Osteoblast (primary cell): ENCODE measurements around the gene DNAJC11. TPM values are rescaled to one million over a fixed set of nuclear protein-coding genes. Genes with fewer than 3 reads are reported as not detected.
"Not testable (repeated sequence)": the region's sequence is repeated elsewhere in the genome, so short reads cannot be mapped to it uniquely, and the experiment has no call there.

ENCODE experiments used
- DNase-seq: peaks from one replicate; pipeline ENCODE4 v3.0.0; 2011; ENCODE audit warnings: low spot score, mixed read lengths; ENCODE audit not compliant: insufficient read length; ENCODE audit errors: missing footprints
- H2AFZ ChIP-seq: 2 replicates; pipeline ENCODE4 v1.6.0; 2011; ENCODE audit warnings: mild to moderate bottlenecking, low read length
- H3K27ac ChIP-seq: 2 replicates; pipeline ENCODE4 v1.5.1; 2011; ENCODE audit warnings: mild to moderate bottlenecking, low read depth, low read length, moderate library complexity
- H3K27me3 ChIP-seq: 2 replicates; pipeline ENCODE4 v1.6.0; 2012; ENCODE audit warnings: mild to moderate bottlenecking, control low read depth, inconsistent platforms, low read length, moderate library complexity; ENCODE audit not compliant: insufficient read depth
- H3K36me3 ChIP-seq: 2 replicates; pipeline ENCODE4 v1.5.1; 2011; ENCODE audit warnings: mild to moderate bottlenecking, low read length, control low read depth, moderate library complexity; ENCODE audit not compliant: insufficient read depth
- H3K4me1 ChIP-seq: 2 replicates; pipeline ENCODE4 v1.5.1; 2011; ENCODE audit warnings: mild to moderate bottlenecking, low read length, control low read depth, moderate library complexity; ENCODE audit not compliant: insufficient read depth
- H3K4me2 ChIP-seq: 2 replicates; pipeline ENCODE4 v1.6.0; 2011; ENCODE audit warnings: mild to moderate bottlenecking, low read length; ENCODE audit not compliant: insufficient read depth
- H3K4me3 ChIP-seq: fragments of 200-600 bp; sonication (generic); 3 replicates; pipeline ENCODE4 v1.5.1; 2012; ENCODE audit warnings: mild to moderate bottlenecking, low read length, inconsistent platforms; ENCODE audit not compliant: insufficient read depth
- H3K79me2 ChIP-seq: 2 replicates; pipeline ENCODE4 v1.6.0; 2012; ENCODE audit warnings: mild to moderate bottlenecking, low read length, control low read depth, inconsistent platforms; ENCODE audit not compliant: insufficient read depth
- H3K9me3 ChIP-seq: 2 replicates; pipeline ENCODE4 v1.5.1; 2011; ENCODE audit warnings: low read depth, low read length, control low read depth
- H4K20me1 ChIP-seq: 2 replicates; pipeline ENCODE4 v1.6.0; 2012; ENCODE audit warnings: mild to moderate bottlenecking, low read length, control low read depth; ENCODE audit not compliant: insufficient read depth
- total RNA-seq: library from RNA; depleted of rRNA; stranded (reverse); fragments of >200 nt; gene quantifications from 2 replicates; pipeline ENCODE4 v1.2.3, GENCODE V29; 2012
- TF ChIP-seq, protein P1 (sequence below): IDR thresholded peaks from 2 replicates; pipeline ENCODE4 v1.5.1; 2011; ENCODE audit warnings: mild to moderate bottlenecking, low read depth, low read length, moderate library complexity; ENCODE audit errors: extremely low read depth

DNAJC11 gene
- total RNA-seq, 1 donor: 26.8 TPM

GRCh38 chr1:6743189-6744101 is 41.8 kb upstream of the DNAJC11 start:
- no peaks in the 10 kb centered on the region for H3K36me3 ChIP-seq
- peak overlapping the region; percentile 58 for H3K4me3 ChIP-seq
- no peaks in the 10 kb centered on the region for H3K9me3 ChIP-seq

DNA sequence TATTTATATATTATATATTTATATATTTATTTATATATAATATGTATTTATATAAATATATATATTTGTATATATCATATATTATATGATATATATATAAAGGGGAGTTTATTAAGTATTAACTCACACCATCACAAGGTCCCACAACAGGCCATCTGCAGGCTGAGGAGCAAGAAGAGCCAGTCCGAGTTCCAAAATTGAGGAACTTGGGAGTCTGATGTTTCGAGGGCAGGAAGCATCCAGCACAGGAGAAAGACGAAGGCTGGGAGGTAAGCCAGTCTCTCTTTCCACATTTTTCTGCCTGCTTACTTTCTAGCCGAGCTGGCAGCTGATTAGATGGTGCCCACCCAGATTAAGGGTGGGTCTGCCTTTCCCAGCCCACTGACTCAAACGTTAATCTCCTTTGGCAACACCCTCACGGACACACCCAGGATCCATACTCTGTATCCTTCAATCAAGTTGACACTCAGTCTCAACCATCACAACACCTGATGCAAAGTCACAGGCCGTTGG is 41.1 kb upstream of the DNAJC11 start:
- not testable (repeated sequence) for H3K27me3 ChIP-seq, H3K4me3 ChIP-seq, H4K20me1 ChIP-seq, H3K4me2 ChIP-seq, DNase-seq, H3K36me3 ChIP-seq, H3K79me2 ChIP-seq, H3K27ac ChIP-seq, H3K9me3 ChIP-seq
- H2AFZ ChIP-seq: peak overlapping the region; percentile 99
- peaks cover 14% of the 10 kb centered on the region for H3K4me1 ChIP-seq

More at GRCh38 chr1:6743189-6744101, 41.8 kb upstream of the DNAJC11 start:
- H3K27me3 ChIP-seq: peaks cover 6% of the 10 kb centered on the region
- no peaks in the 10 kb centered on the region for H3K79me2 ChIP-seq
- peak overlapping the region; percentile 99 for H2AFZ ChIP-seq
- DNase-seq: peak; percentile 91
- no peaks in the 10 kb centered on the region for H4K20me1 ChIP-seq
- H3K4me1 ChIP-seq: peaks cover 14% of the 10 kb centered on the region
- peak overlapping the region; percentile 84 for H3K4me2 ChIP-seq
- peak overlapping the region; percentile 81 for H3K27ac ChIP-seq
- TF ChIP-seq, protein P1, sequence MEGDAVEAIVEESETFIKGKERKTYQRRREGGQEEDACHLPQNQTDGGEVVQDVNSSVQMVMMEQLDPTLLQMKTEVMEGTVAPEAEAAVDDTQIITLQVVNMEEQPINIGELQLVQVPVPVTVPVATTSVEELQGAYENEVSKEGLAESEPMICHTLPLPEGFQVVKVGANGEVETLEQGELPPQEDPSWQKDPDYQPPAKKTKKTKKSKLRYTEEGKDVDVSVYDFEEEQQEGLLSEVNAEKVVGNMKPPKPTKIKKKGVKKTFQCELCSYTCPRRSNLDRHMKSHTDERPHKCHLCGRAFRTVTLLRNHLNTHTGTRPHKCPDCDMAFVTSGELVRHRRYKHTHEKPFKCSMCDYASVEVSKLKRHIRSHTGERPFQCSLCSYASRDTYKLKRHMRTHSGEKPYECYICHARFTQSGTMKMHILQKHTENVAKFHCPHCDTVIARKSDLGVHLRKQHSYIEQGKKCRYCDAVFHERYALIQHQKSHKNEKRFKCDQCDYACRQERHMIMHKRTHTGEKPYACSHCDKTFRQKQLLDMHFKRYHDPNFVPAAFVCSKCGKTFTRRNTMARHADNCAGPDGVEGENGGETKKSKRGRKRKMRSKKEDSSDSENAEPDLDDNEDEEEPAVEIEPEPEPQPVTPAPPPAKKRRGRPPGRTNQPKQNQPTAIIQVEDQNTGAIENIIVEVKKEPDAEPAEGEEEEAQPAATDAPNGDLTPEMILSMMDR: no peak

- TF ChIP-seq, protein P1: no peak
- no peaks in the 10 kb centered on the region for H3K79me2 ChIP-seq
These were observed 37.5 kb upstream of the DNAJC11 start for GRCh38 chr1:6738987-6739676.

GRCh38 chr1:6732942-6733341 is 31.3 kb upstream of the DNAJC11 start:
- H3K4me3 ChIP-seq: no peak overlapping the region
- peaks cover 5% of the 10 kb centered on the region for H3K27me3 ChIP-seq
- TF ChIP-seq, protein P1: no peak
- no peak overlapping the region for H2AFZ ChIP-seq
- no peaks in the 10 kb centered on the region for H3K9me3 ChIP-seq
- H3K79me2 ChIP-seq: no peaks in the 10 kb centered on the region
- no peak overlapping the region for H3K27ac ChIP-seq
- no peak for DNase-seq
- no peaks in the 10 kb centered on the region for H4K20me1 ChIP-seq
- H3K36me3 ChIP-seq: no peaks in the 10 kb centered on the region
- no peak overlapping the region for H3K4me2 ChIP-seq
- H3K4me1 ChIP-seq: peaks cover 5% of the 10 kb centered on the region

More at GRCh38 chr1:6738987-6739676, 37.5 kb upstream of the DNAJC11 start:
- Histone ChIP-seq H3K4me1 (peaks cover 18% of the 10 kb centered on the region), H2AFZ (no peak overlapping the region), H3K27me3 (no peaks in the 10 kb centered on the region), H3K4me2 (no peak overlapping the region), H3K27ac (no peak overlapping the region), H3K36me3 (no peaks in the 10 kb centered on the region), H3K4me3 (no peak overlapping the region), H3K9me3 (no peaks in the 10 kb centered on the region), H4K20me1 (no peaks in the 10 kb centered on the region)
- DNase-seq: no peak
